ENCODE results near the gene FAM171A1.
"Not testable (repeated sequence)": the region's sequence is repeated elsewhere in the genome, so short reads cannot be mapped to it uniquely, and the experiment has no call there.

FAM171A1 gene

DNA sequence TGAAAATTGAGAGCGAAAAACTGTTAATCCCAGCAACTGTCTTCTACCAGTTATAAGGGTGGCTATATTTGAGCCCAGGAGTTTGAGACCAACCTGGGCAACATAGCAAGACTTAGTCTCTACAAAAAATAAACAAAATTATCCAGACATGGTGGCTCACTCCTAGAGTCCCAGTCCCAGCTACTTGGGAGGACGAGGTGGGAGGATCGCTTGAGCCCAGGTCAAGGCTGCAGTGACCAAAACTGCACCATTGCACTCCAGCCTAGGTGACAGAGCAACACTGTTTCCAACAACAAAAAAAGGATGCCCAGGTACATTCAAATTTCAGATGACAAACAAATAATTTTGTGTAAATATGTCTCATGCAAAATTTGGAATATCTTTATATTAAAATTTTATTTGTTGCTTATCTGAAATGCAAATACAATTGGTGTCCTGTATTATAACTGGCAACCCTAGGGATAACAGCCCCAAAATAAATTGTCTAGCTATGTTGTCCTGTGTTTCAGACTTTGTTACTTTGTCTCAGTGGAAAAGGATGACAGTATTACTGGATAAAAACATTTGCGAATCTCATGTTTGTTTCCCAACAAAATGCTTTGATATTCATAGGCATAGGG is 26.7 kb downstream of the FAM171A1 start:
- DNase-seq, result no peak

DNA sequence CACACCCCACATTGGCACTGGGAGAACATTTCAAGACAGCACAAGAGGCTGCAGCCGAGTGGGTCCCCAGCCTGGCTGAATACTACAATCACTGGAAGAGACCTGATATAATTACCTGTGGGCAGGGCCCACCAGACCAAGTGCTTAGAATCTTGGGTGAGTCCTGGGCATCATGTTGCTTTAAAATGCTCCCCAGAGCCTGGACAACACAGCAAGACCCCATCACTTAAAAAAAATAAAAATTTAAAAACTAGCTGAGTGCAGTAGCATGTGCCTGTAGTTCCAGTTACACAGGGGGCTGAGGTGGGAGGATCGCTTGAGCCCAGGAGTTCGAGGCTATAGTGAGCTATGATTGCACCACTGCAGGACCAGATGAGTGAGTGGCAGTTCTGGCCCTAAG is 28.1 kb downstream of the FAM171A1 start:
- DNase-seq, result no peak

DNA sequence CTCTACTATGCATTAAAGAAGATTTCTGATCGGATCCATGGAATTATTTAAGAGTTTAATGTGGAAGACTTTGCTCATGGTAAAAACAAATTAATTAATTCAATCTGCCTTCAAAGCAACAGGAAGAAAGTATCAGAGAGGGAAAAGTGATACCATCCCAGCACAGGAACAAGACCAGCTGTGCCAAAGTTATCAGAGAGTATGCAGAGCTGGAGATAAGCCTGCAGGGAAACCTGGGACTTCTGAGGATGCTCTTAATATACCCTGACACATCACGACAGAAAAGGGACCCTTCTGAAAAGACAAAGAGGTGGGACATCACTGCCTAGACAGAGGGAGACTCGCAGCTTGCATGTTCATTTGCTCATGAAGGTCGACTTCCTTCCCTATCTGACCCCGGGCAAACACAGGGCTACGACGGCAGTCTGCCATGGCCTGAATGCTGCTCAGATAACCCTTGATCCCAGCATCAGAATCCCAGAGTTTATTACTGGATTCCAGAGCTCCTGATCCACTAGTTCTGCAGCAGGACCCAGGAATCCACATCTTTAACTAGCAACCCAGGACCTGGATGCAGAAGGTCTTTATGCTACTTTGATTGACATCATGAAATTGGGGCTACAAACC is 29.5 kb downstream of the FAM171A1 start:
- DNase-seq, result no peak

DNA sequence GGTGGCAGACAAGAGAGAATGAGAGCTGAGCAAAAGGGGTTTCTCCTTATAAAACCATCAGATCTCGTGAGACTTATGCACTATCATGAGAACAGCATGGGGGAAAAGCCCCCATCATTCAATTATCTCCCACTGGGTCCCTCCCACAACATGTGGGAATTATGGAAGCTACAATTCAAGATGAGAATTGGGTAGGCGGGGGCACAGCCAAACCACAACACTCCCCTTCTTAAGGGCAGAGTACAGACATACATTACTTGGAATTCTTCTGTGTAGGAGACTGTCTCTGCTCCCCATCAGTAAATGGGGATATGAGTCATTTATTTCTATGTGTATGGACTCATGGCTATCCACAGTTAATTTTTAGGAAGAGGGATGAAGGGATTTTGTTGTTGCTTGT is 31.2 kb downstream of the FAM171A1 start:
- no peak for DNase-seq

DNA sequence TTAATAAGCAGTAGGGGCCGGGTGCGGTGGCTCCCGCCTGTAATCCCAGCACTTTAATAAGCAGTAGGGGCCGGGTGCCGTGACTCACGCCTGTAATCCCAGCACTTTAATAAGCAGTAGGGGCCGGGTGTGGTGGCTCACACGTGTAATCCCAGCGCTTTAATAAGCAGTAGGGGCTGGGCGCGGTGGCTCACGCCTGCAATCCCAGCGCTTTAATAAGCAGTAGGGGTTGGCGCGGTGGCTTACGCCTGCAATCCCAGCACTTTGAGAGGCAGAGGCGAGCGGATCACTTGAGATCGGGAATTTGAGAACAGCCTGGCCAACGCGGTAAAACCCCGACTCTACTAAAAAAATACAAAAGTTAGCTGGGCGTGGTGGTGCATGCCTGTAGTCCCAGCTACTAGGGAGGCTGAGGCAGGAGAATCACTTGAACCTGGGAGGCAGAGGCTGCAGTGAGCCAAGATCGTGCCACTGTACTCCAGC is 33.6 kb downstream of the FAM171A1 start:
- DNase-seq, result not testable (repeated sequence)

DNA sequence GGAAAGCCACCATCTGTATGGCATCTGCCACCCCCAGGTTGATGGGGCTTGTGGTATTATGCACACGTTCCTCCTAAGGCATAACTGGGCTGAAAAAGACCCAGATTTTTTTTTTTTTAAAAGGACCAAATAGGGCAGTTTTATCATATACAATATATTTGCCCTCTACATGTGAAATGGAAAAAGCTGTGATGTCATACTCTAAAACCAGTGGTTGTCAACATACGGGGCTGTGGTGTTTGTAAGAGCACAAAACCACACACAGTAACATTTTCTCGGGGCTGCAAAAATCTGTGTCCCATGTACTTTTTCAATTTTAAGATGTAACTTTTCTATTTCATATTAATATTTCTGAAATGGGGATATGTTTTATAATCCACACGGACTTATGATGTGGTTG is 34.9 kb downstream of the FAM171A1 start:
- DNase-seq, result no peak

DNA sequence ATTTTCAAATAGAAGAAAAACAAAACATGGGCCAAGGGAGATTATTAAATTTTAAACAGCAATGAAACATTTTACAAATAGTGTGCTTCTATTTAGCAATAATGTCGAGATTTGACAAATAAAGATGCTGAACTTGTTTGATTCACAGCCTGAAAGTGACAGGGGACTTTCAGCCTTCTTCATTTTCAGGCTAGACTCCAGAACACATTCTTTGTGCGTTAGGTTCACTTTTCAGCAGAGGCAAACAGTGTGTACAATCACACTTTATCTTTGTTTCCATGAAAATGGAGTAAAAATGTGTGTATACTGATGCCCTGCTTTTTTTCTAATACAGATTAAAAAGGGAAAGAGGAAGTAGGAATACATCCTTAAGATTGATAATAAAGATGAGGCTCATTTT is 35.6 kb downstream of the FAM171A1 start:
- DNase-seq, result no peak

DNA sequence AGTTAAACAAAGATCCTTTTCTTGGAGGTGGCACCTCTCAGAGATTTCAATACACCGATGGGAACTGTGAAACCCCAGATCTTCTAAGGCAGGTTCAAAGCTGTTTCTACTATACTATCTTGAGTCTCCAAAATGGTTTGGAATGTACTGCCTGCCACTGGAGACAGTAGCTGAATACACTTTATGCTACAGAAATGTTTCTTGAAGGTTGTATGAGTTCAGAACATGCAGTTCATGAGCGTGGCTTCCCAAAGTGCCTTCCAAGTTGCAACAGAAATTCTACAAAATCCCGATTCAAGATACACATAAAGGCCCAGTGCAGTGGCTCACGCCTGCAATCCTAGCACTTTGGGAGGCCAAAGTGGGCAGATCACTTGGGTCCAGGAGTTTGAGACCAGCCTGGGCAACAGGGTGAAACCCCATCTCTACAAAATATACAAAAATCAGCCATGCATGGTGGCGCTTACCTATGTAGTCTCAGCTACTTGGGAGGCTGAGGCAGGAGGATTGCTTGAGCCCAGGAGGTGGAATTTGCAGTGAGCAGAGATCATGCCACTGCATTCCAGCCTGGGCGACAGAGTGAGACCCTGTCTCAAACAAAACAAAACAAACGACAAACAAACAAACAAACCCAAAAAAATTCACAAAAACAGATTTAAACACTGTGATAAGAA is 36.3 kb downstream of the FAM171A1 start:
- DNase-seq, result no peak

DNA sequence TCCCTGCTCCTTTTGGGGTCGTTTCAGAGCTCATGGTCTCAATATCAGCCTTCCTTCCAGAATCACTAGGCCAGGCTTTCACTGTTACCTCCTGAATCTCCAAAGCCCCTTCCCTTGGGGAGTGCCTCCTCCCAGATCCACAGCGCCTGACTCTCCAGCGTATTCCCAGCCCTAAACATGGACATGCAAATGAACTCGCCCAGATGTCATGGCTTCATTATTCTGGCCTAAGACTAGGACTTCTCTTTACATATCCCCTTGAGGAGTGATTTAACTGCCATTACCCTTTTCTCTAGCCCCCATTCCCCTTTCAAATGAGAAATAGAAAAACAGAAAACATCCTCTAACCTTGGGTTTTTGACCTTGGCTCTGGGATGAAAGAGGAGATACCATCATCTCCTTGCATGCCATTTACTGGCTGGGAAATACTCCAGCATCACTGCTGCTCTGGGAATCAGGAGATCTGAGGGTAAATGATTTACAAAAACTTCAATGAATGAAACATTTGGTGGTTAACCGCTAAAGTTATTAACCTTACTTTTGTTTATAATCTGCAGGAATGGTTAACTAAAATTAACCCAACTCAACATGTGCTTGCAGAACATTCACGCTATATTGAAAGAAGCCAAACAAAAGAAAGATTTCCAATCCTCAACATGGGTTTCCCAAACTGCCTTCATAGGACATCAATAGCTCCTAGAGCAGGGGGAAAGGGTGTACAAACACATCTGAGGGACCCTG is 37.0 kb downstream of the FAM171A1 start:
- DNase-seq, result no peak

DNA sequence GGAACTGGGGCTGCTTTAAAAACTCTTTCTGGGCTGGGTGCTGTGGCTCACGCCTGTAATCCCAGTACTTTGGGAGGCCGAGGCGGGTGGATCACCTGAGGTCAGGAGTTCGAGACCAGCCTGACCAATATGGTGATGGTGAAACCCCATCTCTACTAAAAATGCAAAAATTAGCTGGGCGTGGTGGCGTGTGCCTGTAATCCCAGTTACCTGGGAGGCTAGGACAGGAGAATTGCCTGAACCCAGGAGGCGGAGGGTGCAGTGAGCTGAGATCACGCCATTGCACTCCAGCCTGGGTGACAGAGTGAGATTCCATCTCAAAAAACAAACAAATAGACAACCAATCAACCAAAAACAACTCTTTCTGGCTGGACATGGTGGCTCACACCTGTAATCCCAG is 37.9 kb downstream of the FAM171A1 start:
- not testable (repeated sequence) for DNase-seq

DNA sequence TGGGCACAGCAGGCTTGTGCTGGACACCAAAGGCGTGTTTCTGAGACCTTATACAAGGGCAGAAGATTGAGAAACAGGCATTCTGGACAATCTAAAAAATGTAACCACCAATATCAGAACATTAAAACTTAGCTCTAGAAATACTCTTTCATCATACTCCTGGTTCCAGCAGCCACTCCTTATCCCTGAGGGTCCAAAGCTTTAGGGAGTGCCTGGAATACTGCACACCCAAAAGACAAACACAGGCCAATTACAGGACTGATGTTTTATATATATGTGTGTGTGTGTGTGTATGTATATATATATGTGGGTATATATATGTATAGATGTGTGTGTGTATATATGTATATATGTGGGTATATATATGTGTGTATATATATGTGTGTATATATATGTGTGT is 39.6 kb downstream of the FAM171A1 start:
- no peak for DNase-seq

DNA sequence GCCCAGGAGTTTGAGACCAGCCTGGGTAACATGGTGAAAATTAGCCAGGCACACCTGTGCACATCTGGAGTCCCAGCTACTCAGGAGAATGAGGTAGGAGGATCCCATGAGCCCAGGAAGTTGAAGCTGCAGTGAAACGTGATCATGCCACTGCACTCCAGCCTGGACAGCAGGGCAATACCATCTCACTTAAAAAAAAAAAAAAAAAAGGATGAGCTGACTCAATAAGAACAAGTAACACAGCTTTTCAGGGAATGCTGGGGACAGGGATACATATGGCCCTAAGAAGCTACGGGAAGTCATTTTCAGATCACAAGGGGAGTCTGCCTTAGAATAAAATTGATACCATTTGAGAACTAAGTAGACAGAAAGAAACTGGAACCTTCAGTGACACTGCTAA is 41.7 kb downstream of the FAM171A1 start:
- no peak for DNase-seq

DNA sequence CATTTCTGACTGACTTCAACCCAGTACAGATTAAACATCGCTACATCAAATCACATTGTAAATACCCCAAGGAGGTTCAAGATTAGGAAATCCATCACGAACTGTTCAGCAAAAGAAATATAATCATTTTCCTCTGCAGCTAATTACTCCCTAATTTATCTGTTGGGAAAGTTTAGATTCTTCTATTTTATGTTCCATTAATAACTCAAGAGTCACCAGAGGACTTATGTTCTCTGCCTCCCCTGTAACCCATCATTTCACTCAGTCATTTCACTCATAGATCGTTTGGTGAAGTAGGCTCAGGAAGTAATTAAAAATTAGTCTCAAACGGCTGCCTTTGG is 45.2 kb downstream of the FAM171A1 start:
- DNase-seq, result no peak

DNA sequence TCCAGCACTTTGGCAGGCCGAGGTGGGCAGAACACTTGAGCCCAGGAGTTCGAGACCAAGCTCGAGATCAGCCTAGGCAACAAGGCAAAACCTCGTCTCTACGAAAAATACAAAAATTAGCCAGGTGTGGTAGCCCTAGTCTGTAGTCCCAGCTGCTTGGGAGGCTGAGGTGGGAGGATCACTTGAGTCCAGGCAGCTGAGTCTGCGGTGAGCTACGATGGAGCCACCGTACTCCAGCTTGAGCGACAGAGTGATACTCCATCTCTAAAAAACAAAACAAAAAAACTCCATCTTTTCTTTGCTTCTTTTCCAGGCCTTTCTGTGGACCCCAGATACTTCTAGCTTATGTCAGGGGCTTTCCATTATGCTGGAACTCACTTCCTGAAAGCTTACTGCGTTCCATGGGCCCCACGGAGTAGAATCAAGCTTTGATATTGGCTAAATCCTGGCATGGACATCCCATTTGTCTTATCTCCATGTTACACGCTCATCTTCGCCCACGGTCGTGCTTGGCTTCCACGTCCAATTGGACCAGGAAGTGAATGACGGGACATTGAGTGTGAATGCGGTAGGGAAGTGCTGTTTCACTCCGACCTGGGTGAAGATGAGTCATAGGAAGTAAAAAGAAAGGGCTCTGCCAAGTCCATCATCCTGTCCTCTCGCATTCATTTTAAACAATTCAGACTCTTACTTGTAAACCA is 45.7 kb downstream of the FAM171A1 start:
- no peak for DNase-seq

DNA sequence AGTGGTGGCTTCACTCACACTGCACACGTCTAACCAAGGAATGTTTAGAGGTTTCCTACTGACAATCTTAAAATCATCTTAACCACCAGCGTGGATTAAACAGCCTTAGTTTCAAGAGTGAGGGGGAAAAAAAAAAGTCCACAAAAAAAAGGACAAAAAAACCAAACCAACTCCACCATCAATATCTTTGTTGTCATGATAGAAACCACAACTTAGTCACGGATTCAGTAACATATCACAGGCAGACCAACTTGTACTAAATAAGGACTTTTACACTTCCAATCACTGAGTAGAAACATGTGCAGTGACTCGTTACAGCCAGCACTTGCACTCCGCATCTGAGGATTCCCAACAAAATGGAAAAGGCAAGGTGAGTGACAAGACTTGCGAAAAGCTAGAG is 46.5 kb downstream of the FAM171A1 start:
- no peak for DNase-seq

DNA sequence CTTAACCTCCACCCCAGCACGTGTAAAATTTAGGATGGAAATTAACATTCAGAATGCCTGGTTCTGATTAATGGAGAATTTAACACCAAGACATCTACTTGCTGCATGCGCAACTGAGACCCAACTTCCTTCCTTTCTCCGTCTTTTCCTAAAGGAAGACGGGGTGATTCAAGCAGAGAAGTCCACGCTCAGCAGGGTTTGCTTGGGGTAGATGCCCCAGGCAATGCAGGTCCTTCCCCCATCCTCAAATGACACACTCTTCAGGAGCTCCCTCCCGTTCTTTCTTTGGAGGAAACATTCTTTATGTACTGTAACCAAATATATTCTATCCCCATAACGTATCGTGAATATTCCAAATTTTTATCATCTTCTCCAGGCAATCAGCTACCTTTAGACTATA is 47.0 kb downstream of the FAM171A1 start:
- no peak for DNase-seq

DNA sequence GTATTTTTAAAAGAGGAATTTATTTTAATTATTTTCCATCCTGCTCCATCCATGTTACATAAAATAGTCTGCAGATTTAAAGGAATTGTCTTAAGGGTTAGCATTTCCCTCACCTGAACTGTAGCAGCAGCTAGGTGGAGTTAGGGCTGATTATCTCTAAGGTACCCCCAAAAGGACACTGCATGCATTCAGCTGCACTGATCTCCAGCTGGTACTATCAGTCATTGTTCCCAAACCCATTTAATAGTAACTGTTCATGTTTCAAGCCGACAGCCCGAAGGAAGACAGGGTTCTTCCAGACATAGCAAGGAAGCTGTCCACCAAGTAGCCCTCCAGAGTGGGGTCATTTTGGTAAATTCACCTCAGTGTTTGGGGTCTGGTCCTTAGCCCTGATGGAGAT is 48.7 kb downstream of the FAM171A1 start:
- DNase-seq, result no peak

DNA sequence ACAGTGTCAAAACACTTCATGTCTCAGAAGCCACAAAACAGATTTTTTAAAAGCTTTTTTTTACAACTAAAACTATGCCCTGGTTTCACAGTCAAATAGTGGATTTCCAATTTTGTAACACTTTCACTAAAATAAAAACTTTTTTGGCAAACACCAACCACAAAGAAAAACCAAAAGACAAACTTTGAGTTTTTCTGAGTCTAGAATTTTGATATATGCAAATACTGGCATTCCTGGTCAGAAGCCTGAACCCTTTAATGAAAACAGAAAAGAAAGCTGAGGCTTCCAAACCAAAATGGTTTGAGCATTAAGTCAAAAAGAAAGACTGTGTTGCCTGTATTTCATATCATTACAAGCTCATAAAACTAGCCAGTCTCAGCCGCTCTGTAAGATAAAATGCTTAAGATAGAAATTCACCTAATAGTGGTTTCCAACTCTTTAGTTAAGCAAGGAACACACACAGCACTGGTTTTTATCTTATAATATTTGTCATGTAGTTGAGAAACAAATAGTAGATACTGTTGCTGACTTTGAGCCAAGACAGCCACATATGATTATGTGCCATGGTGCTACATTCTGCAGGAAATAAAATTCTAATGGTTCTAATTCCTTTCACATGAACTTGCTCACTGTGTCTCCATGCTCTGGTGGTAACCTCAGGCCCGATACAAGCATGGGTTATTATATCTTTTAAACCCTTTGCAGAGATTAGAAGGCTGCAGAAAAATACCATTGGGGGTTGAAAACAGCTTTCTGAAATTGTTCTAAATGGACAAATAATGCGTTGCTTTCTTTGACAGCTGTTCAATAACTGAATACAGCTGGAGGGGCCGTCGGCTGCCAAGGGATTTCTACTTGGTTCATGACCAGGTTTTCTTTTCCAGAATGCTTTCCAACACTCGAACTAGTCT is 49.4 kb downstream of the FAM171A1 start:
- DNase-seq, result no peak

DNA sequence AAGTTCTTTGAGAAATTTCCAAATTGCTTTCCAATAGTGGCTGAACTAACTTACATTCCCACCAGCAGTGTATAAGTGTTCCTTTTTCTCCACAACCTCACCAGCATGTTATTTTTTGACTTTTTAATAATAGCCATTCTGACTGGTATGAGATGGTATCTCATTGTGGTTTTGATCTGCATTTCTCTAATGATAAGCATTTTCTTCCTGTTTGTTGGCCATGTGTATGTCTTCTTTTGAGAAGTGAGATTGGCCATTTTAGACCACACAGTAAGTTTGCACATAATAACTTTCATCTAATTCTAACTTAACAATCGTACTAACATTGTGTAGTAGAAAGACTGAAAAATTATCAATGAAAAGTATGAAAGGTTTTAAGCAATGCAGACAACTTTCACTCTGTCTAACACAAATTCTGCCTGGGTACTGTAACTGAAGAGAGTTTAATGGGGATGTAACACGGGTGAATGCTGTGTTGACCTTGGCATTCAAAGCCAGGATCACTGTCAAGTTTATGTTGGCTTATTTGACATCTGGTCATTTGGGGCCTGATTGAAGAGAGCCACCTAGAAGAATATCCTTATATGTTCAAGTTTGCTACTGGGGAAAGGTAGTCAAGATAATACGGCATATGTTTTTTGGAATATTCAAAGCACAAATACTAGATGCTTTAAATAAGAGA is 50.4 kb downstream of the FAM171A1 start:
- DNase-seq, result no peak

DNA sequence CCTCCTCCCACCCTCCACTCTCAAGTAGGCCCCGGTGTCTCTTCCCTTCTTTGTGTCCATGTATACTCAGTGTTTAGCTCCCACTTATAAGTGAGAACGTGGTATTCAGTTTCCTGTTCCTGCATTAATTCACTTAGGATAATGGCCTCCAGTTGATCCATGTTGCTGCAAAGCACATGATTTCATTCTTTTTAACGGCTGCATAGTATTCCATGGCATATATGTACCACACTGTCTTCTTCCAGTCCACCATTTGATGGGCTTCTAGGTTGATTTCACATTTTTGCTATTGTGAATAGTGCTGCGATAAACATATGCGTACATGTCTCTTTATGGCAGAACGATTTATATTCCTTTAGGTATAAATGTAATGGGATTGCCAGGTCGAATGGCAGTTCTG is 51.0 kb downstream of the FAM171A1 start:
- no peak for DNase-seq

DNA sequence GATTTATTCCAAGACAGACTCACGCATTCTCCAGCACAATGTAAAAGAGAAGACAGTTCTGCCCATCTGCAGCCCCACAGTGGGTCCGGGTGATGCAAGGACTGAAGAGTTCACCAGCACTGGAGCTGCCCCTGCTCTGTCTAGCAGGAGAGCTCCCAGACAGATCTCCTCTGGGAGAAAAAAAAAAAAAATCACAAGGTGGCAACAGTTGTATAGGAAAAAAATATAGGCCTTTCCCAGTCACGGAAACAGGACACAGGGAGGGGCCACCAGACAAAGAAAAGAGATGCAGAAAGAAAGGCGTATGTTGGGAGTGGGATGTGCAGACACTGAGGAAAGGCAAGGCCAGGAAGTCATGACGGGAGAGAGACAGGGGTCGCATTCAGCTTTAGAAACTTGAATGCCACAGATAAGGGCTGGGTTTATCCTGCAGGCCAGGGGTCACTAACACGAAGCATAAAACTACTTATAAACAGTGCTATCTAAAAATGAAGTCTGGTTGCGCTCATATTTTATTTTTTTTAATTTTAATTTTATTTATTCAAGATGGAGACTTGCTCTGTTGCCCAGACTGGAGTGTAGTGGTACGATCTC is 54.1 kb downstream of the FAM171A1 start:
- DNase-seq, result no peak

Data from inflammatory macrophage (primary cell).